CD4-positive, CD25-positive, alpha-beta regulatory T cell (primary cell): ENCODE measurements around the gene AMMECR1. TPM values are rescaled to one million over a fixed set of nuclear protein-coding genes. Genes with fewer than 3 reads are reported as not detected.

Experiments
- ATAC-seq, 2 donors: fragments of 150-1000 bp; cut with Tn5 transposase; one replicate each; pipeline ENCODE4 v1.10.0; 2021; ENCODE audit warnings: low read depth in 2 of 2, moderate number of reproducible peaks in 2 of 2, moderate library complexity in 1 of 2
- DNase-seq, 3 donors: peaks; one replicate each; pipeline versions ENCODE4 v3.0.0 to v3.0.0-alpha.2; 2012 to 2022; ENCODE audit warnings: mixed read lengths in 1 of 3
- H3K27ac ChIP-seq: one replicate; pipeline ENCODE4 v1.7.0; 2013; ENCODE audit warnings: mild to moderate bottlenecking, low read length; ENCODE audit not compliant: insufficient read depth, poor library complexity, severe bottlenecking
- H3K27me3 ChIP-seq: one replicate; pipeline ENCODE4 v1.7.0; 2013; ENCODE audit warnings: low read length; ENCODE audit not compliant: control insufficient read depth, insufficient read depth
- H3K36me3 ChIP-seq: one replicate; pipeline ENCODE4 v1.7.0; 2013; ENCODE audit warnings: mild to moderate bottlenecking, low read length, moderate library complexity; ENCODE audit not compliant: control insufficient read depth, insufficient read depth
- H3K4me1 ChIP-seq: 2 replicates; pipeline ENCODE4 v1.7.0; 2013; ENCODE audit warnings: mild to moderate bottlenecking, low read length; ENCODE audit not compliant: insufficient read depth, control insufficient read depth, poor library complexity, severe bottlenecking
- H3K4me3 ChIP-seq: one replicate; pipeline ENCODE4 v1.7.0; 2013; ENCODE audit warnings: low read depth, mild to moderate bottlenecking, low read length, moderate library complexity
- H3K9me3 ChIP-seq, 2 experiments: 1 replicate in 1 of 2; 2 replicates in 1 of 2; pipeline ENCODE4 v1.7.0; 2013; ENCODE audit warnings: low read length in 2 of 2, mild to moderate bottlenecking in 1 of 2, moderate library complexity in 1 of 2; ENCODE audit not compliant: control insufficient read depth in 2 of 2
- H3K27ac Mint-ChIP-seq, 3 donors: one replicate each; pipeline ENCODE4 v1.8.0; 2020 to 2022; ENCODE audit warnings: mild to moderate bottlenecking in 3 of 3, mixed read lengths in 3 of 3, moderate library complexity in 2 of 3
- H3K27me3 Mint-ChIP-seq: one replicate; pipeline ENCODE4 v1.8.0; 2022; ENCODE audit warnings: mild to moderate bottlenecking, mixed read lengths
- H3K36me3 Mint-ChIP-seq: one replicate; pipeline ENCODE4 v1.8.0; 2020; ENCODE audit warnings: mixed read lengths
- H3K4me1 Mint-ChIP-seq, 4 donors: one replicate each; pipeline ENCODE4 v1.8.0; 2020 to 2022; ENCODE audit warnings: mixed read lengths in 4 of 4, mild to moderate bottlenecking in 1 of 4
- H3K4me3 Mint-ChIP-seq, 4 donors: one replicate each; pipeline ENCODE4 v1.8.0; 2020 to 2022; ENCODE audit warnings: mild to moderate bottlenecking in 4 of 4, mixed read lengths in 4 of 4, moderate library complexity in 3 of 4
- H3K9me3 Mint-ChIP-seq, 7 donors: one replicate each; pipeline ENCODE4 v1.8.0; 2020 to 2022; ENCODE audit warnings: mixed read lengths in 7 of 7, mild to moderate bottlenecking in 3 of 7, moderate library complexity in 2 of 7
- polyA plus RNA-seq, 4 donors: library from polyadenylated mRNA; unstranded; fragments of 300-500 nt; fragmentation: Illumina TruSeq; gene quantifications; one replicate each; pipeline ENCODE4 v1.2.3, GENCODE V29; 2021
- total RNA-seq: library from RNA; stranded (reverse); gene quantifications from one replicate; pipeline ENCODE4 v1.2.3, GENCODE V29; 2022

The AMMECR1 gene
- total and polyA plus RNA-seq, 5 donors from 2014 or later, result 11.0 to 23.1 (median 15.8) TPM

DNA sequence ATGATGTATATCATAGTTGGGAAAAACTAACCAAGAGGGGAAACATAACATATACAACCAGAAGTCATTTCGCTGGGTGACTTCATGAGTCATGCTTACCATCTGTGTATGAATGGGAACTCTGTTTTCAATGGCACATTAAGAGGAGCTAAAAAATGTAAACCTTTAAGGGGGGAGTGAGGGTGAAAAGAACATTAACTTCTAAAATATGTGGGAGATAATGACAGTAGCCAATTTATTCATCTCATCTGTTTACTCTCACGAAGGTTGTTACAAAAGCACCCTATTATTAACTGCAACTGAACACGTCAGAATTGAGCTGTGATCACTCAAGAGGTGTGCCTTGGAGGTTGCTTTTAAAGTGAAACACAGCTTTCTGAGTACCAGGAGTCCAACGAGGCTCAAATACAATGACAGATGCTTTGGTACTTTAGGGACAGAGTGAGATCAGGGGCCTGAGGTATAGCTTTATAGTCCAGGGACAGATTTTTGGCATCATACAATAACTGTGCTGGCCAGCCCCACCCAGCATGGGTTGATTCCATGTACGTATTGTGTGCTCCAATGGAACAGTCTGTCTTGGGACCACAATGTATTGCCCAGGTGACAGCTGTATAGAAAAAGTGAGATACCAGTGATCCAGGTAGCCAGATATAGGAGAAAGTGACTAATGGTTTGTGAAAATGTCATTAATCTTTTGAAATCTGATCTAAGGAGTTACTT is 107.3 kb downstream of the AMMECR1 start:
- ATAC-seq (no peak), DNase-seq (no peak)
- H3K27me3 ChIP-seq, result no peaks in the 10 kb centered on the region
- no peaks in the 10 kb centered on the region for H3K36me3 ChIP-seq
- no peaks in the 10 kb centered on the region for H3K4me1 ChIP-seq
- Mint-ChIP-seq H3K27me3 (no peaks in the 10 kb centered on the region), H3K4me3 (no peak overlapping the region), H3K27ac (no peak overlapping the region), H3K9me3 (no peaks in the 10 kb centered on the region), H3K4me1 (peaks cover 0 to 15% (median 10%) of the 10 kb centered on the region in 4 donors), H3K36me3 (peaks cover 10% of the 10 kb centered on the region)
- no peaks in the 10 kb centered on the region for H3K9me3 ChIP-seq
- no peak overlapping the region for H3K4me3 ChIP-seq
- H3K27ac ChIP-seq, result no peak overlapping the region

DNA sequence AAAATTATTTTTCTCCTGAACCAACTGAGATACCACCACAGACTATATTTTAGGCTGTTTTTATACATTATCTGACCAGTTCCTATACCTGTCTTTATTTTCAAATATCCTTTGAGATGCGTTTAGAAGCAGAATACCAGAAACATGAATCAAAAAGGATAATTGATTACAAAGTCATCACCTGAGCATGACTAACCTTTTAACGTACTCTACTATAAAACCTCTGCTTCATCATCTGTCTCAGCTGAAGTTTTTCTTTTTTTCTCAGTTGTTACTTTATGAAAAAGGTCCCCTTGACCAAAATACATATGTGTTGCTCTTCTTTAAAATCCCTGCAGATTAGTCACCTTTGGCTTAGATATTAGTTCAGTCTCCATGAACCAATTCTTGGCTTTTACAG is 109.8 kb downstream of the AMMECR1 start:
- peaks cover 6% of the 10 kb centered on the region for H3K36me3 Mint-ChIP-seq
- H3K4me1 Mint-ChIP-seq, result peaks cover 0 to 16% (median 15%) of the 10 kb centered on the region in 4 donors
- ATAC-seq, result no peak

DNA sequence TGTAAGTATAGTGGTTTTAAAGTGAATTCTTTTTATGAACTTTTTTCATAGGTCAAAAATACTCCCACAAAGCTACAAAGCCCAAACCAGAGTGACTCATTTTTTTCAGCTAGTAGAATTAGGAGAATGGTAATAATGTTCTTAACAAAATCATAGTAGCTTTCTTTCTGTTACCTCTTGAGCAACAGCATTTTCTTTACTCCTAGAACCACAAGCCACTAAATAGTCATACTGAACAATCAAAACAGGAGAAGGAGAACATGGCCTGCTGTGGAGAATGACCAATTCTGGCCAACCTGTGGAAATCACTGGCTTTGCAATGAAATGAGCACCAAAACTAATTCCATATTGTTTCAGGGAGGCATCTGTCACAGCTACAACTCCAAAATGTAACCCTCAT is 112.9 kb downstream of the AMMECR1 start:
- no peak for DNase-seq
- no peaks in the 10 kb centered on the region for H3K9me3 Mint-ChIP-seq
- no peaks in the 10 kb centered on the region for H3K27me3 ChIP-seq
- H3K4me3 ChIP-seq, result no peak overlapping the region
- H3K27ac Mint-ChIP-seq, result no peak overlapping the region
- peaks cover 20% of the 10 kb centered on the region for H3K36me3 ChIP-seq
- no peak for ATAC-seq
- H3K27ac ChIP-seq, result no peak overlapping the region
- H3K4me1 Mint-ChIP-seq, result peaks cover 0 to 19% (median 15%) of the 10 kb centered on the region in 4 donors
- peaks cover 6% of the 10 kb centered on the region for H3K36me3 Mint-ChIP-seq
- H3K9me3 ChIP-seq, result no peaks in the 10 kb centered on the region
- H3K4me1 ChIP-seq, result no peaks in the 10 kb centered on the region
- no peak overlapping the region for H3K4me3 Mint-ChIP-seq
- H3K27me3 Mint-ChIP-seq, result no peaks in the 10 kb centered on the region

More for the DNA sequence above, 109.8 kb downstream of the AMMECR1 start:
- Histone ChIP-seq H3K27ac (no peak overlapping the region), H3K9me3 (no peaks in the 10 kb centered on the region), H3K36me3 (no peaks in the 10 kb centered on the region), H3K4me3 (no peak overlapping the region), H3K4me1 (no peaks in the 10 kb centered on the region), H3K27me3 (no peaks in the 10 kb centered on the region)
- DNase-seq, result no peak
- Mint-ChIP-seq H3K27me3 (no peaks in the 10 kb centered on the region), H3K27ac (no peak overlapping the region), H3K9me3 (no peaks in the 10 kb centered on the region), H3K4me3 (no peak overlapping the region)

DNA sequence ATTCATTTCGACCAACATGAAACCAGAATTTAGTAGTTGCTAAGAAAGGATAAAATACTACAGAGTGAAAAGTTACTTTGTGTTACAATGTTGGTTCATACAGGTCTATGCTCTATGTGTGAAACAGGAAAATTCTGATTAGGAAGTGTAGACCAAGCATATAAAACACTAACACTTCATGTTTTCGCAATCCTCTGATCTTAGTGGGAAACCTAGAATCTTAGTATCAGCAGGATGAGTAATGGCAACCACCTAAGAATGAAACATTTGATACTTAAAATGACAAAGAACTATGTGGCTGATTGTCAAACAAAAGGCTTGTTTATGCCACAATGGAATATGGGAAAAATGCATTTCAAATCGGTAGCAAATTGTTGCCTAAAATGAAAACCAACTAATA is 116.1 kb downstream of the AMMECR1 start:
- H3K36me3 ChIP-seq, result peaks cover 37% of the 10 kb centered on the region
- no peaks in the 10 kb centered on the region for H3K9me3 ChIP-seq
- Mint-ChIP-seq H3K4me1 (peaks cover 0 to 15% (median 13%) of the 10 kb centered on the region in 4 donors), H3K27ac (no peak overlapping the region), H3K9me3 (no peaks in the 10 kb centered on the region), H3K27me3 (no peaks in the 10 kb centered on the region), H3K36me3 (peaks cover 6% of the 10 kb centered on the region), H3K4me3 (no peak overlapping the region)
- H3K27ac ChIP-seq, result no peak overlapping the region
- H3K4me3 ChIP-seq, result no peak overlapping the region
- no peak for DNase-seq
- H3K4me1 ChIP-seq, result no peaks in the 10 kb centered on the region
- H3K27me3 ChIP-seq, result no peaks in the 10 kb centered on the region
- ATAC-seq, result no peak

DNA sequence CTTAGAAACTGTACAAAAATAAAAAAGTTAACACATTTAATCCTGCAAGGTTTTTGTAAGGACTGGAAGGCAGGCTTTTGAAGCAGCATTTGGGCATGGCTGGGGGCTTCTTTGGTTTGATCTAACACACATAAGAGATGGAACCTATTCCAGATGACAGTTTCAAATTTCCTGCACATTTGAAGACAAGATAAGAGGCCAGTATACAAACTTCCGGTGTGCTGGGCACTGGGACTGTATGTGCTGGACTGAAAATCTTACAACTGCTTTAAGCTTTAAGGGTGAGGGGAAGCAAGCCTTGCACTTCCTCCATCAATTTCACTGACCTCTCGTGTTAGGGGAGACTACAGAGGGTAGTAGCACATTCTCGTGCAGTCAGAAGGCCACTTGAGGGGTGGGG is 122.9 kb downstream of the AMMECR1 start:
- Histone ChIP-seq H3K4me3 (no peak overlapping the region), H3K27ac (no peak overlapping the region), H3K27me3 (no peaks in the 10 kb centered on the region), H3K9me3 (no peaks in the 10 kb centered on the region), H3K4me1 (no peaks in the 10 kb centered on the region), H3K36me3 (peaks cover 25% of the 10 kb centered on the region)
- no peaks in the 10 kb centered on the region for H3K36me3 Mint-ChIP-seq
- peaks cover 0 to 4% (median 0%) of the 10 kb centered on the region in 4 donors for H3K4me1 Mint-ChIP-seq
- no peaks in the 10 kb centered on the region for H3K9me3 Mint-ChIP-seq
- no peak overlapping the region for H3K27ac Mint-ChIP-seq
- no peak for ATAC-seq
- no peaks in the 10 kb centered on the region for H3K27me3 Mint-ChIP-seq
- H3K4me3 Mint-ChIP-seq, result no peak overlapping the region
- no peak for DNase-seq

DNA sequence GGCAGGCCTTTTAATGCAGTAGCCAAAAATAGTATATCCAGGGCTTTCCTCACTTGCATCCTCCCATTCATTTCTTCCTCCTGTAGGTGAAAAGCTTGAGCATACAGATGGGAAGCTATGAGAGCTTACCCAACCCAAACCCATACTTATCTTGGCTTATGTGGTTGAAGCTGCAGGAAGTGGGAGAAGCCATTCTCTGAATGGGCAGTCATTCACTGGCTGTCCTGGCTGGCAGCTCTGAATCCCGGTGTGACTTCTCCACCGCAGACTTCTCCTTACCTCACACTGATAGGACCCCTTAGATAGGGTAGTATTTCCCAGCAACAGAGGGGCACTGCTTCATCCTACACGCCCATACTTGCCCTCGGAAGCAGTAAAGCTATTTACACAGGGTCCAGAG is 125.4 kb downstream of the AMMECR1 start:
- H3K27me3 Mint-ChIP-seq, result no peaks in the 10 kb centered on the region
- peaks cover 10 to 25% (median 17%) of the 10 kb centered on the region in 4 donors for H3K4me1 Mint-ChIP-seq
- H3K9me3 Mint-ChIP-seq, result no peaks in the 10 kb centered on the region
- Histone ChIP-seq H3K9me3 (no peaks in the 10 kb centered on the region), H3K27me3 (no peaks in the 10 kb centered on the region), H3K27ac (no peak overlapping the region), H3K4me3 (no peak overlapping the region), H3K36me3 (peaks cover 8% of the 10 kb centered on the region), H3K4me1 (peaks cover 8% of the 10 kb centered on the region)
- H3K36me3 Mint-ChIP-seq, result no peaks in the 10 kb centered on the region
- peak overlapping the region in 2 of 3 donors; percentile 22 to 49 for H3K27ac Mint-ChIP-seq
- no peak for ATAC-seq
- no peak overlapping the region for H3K4me3 Mint-ChIP-seq
- no peak for DNase-seq

DNA sequence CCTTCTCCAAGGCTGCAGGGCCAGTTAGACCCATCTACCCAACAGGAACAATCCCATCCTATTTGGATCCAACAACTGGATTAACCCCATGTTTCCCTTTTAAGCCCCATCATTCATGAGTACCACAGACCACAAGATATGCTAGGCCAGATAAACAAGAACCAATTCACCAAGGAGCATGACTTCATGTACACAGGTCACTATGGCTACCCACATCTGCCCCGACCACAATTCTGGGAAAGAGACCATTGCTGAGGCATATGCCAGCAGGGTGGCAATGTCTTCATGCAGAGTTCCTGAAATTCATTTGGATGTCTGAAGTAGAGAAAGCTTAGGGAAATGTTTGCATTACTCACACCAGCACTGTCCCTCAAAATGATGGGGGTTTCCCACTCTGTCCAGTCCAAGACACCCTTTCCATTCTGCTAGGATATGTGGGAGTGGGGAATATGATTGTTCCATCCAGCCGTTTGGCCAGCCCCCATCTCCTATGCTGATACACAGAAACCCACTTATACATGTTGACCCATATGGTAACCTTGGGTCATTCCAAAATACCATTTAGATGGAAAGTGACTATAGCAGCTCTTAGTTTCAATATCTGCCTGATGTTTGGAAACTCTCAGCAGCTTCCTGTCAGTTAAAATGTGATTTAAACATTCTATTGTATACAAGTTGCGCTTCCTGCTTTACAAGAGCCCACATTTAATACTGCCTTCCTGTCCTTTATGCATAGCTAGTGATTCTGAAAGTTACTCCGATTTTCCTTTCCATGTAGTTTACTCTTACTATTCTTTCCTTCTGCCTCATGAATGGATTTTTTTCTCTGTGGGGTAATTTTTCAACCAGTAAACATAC is 129.0 kb downstream of the AMMECR1 start:
- H3K9me3 Mint-ChIP-seq, result peaks cover 0 to 6% (median 0%) of the 10 kb centered on the region in 7 donors
- H3K4me1 Mint-ChIP-seq, result peaks cover 18 to 36% (median 29%) of the 10 kb centered on the region in 4 donors
- DNase-seq (peak in 1 of 3 donors; percentile 30), ATAC-seq (peak; percentile 40 to 42)
- H3K27me3 ChIP-seq, result no peaks in the 10 kb centered on the region
- peak overlapping the region; percentile 3 to 28 (median 18) for H3K4me3 Mint-ChIP-seq
- peaks cover 8% of the 10 kb centered on the region for H3K4me1 ChIP-seq
- no peaks in the 10 kb centered on the region for H3K9me3 ChIP-seq
- H3K36me3 Mint-ChIP-seq, result no peaks in the 10 kb centered on the region
- H3K27me3 Mint-ChIP-seq, result no peaks in the 10 kb centered on the region
- H3K27ac Mint-ChIP-seq, result peak overlapping the region; percentile 1 to 86 (median 9)
- H3K36me3 ChIP-seq, result peaks cover 5% of the 10 kb centered on the region
- peak overlapping the region; percentile 55 for H3K4me3 ChIP-seq
- no peak overlapping the region for H3K27ac ChIP-seq
